NCI-H2196 treated with DMSO at 0.1 percent for 48 hours (cell line): ENCODE data around the gene AQP3.
"Not testable (repeated sequence)": the region's sequence is repeated elsewhere in the genome, so short reads cannot be mapped to it uniquely, and the experiment has no call there.

Experiments used
- DNase-seq: peaks from one replicate; lab custom pipeline; 2025; ENCODE audit not compliant: unreplicated experiment; lab: John Stamatoyannopoulos, UW

The AQP3 gene

GRCh38 chr9:33465096-33465495 lies 17.7 kb upstream of the AQP3 start:
- no peak for DNase-seq

GRCh38 chr9:33464045-33464636 lies 16.7 kb upstream of the AQP3 start:
- no peak for DNase-seq

- DNase-seq, result no peak
These were observed 15.8 kb upstream of the AQP3 start for GRCh38 chr9:33463151-33463550.

- DNase-seq, result no peak
These were observed 14.1 kb upstream of the AQP3 start for GRCh38 chr9:33461492-33461891.

- DNase-seq, result no peak
These were observed 13.5 kb upstream of the AQP3 start for GRCh38 chr9:33460854-33461253.

GRCh38 chr9:33459115-33459514 lies 11.7 kb upstream of the AQP3 start:
- no peak for DNase-seq

GRCh38 chr9:33458444-33458843 lies 11.1 kb upstream of the AQP3 start:
- no peak for DNase-seq

- no peak for DNase-seq
These were observed 8.6 kb upstream of the AQP3 start for GRCh38 chr9:33455945-33456344.

GRCh38 chr9:33455456-33455855 lies 8.1 kb upstream of the AQP3 start:
- not testable (repeated sequence) for DNase-seq

GRCh38 chr9:33454661-33455026 lies 7.3 kb upstream of the AQP3 start:
- DNase-seq, result not testable (repeated sequence)

GRCh38 chr9:33453999-33454660 lies 6.7 kb upstream of the AQP3 start:
- DNase-seq, result no peak

GRCh38 chr9:33453286-33453860 lies 6.0 kb upstream of the AQP3 start:
- no peak for DNase-seq

- peak; percentile 56 for DNase-seq
These were observed 5.5 kb upstream of the AQP3 start for GRCh38 chr9:33452828-33453271.

GRCh38 chr9:33450621-33451146 lies 3.3 kb upstream of the AQP3 start:
- no peak for DNase-seq

GRCh38 chr9:33449715-33450114 lies 2.3 kb upstream of the AQP3 start:
- DNase-seq, result no peak

- DNase-seq, result no peak
These were observed 583 bp upstream of the AQP3 start for GRCh38 chr9:33447799-33448553.

GRCh38 chr9:33446240-33446945 lies 1.0 kb downstream of the AQP3 start:
- DNase-seq, result no peak

GRCh38 chr9:33445389-33446239 lies 1.8 kb downstream of the AQP3 start:
- DNase-seq, result no peak

- no peak for DNase-seq
These were observed 3.8 kb downstream of the AQP3 start for GRCh38 chr9:33443464-33444154.

- DNase-seq, result no peak
These were observed 4.3 kb downstream of the AQP3 start for GRCh38 chr9:33443047-33443446.
